Measurements from ENCODE around the gene EPHB2.

DNA sequence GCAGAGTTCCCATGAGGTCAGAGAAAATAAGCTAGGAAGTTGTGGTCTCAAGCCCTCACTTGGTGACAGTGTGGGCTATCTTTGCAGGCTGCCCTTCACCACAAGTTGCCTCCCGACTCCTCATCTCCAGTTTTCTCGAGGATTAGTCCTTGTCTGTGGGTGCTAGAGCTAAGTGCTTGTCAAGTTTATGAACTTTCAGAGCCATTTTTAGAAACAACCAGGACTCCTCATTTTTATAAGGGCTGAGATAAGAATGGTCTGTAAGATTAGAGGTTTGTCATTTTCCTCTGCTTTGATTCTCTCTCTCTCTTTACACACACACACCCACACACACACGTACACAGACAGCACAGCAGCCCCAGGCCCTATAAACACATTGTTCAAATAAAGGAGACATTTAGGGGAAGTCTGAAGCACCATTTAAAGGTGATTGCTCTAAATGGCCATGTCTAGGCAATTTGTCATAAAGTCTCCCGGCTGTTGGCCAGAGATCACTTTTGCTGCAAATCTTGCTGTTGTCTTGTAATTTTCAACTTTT is 134.8 kb downstream of the EPHB2 start:
- TF ChIP-seq, protein P1, sequence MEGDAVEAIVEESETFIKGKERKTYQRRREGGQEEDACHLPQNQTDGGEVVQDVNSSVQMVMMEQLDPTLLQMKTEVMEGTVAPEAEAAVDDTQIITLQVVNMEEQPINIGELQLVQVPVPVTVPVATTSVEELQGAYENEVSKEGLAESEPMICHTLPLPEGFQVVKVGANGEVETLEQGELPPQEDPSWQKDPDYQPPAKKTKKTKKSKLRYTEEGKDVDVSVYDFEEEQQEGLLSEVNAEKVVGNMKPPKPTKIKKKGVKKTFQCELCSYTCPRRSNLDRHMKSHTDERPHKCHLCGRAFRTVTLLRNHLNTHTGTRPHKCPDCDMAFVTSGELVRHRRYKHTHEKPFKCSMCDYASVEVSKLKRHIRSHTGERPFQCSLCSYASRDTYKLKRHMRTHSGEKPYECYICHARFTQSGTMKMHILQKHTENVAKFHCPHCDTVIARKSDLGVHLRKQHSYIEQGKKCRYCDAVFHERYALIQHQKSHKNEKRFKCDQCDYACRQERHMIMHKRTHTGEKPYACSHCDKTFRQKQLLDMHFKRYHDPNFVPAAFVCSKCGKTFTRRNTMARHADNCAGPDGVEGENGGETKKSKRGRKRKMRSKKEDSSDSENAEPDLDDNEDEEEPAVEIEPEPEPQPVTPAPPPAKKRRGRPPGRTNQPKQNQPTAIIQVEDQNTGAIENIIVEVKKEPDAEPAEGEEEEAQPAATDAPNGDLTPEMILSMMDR (IDR thresholded peaks at IDR 0.05): no peak
- TF ChIP-seq ZFX (IDR thresholded peaks at IDR 0.05; ENCODE audit: borderline replicate concordance): no peak

Data from 22Rv1 (cell line).